Breast epithelium (tissue), 4 donors: Measurements from ENCODE around the gene FAM227B. TPM values are rescaled to one million over a fixed set of nuclear protein-coding genes. Genes with fewer than 3 reads are reported as not detected.

Source experiments
- DNase-seq, 2 donors: peaks; one replicate each; pipeline ENCODE4 v3.0.0-alpha.2; 2019; ENCODE audit warnings: low spot score in 2 of 2
- H3K27ac ChIP-seq, 2 donors: fragments of 200-600 bp; sonication (generic) in 1 of 2; one replicate each; pipeline ENCODE4 v1.5.1; 2016 to 2019; ENCODE audit warnings: mild to moderate bottlenecking in 1 of 2
- H3K27me3 ChIP-seq, 2 donors: fragments of 200-600 bp; sonication (generic) in 1 of 2; one replicate each; pipeline versions ENCODE4 v1.5.1 to v1.6.0; 2017 to 2019; ENCODE audit warnings: control low read depth in 1 of 2, mild to moderate bottlenecking in 1 of 2
- H3K36me3 ChIP-seq: fragments of 200-600 bp; one replicate; pipeline ENCODE4 v1.5.1; 2019
- H3K4me1 ChIP-seq, 2 donors: fragments of 200-600 bp; sonication (generic); one replicate each; pipeline ENCODE4 v1.5.1; 2016 to 2019; ENCODE audit warnings: control low read depth in 1 of 2
- H3K4me3 ChIP-seq, 3 donors: fragments of 200-600 bp; sonication (generic); 1 replicate in 2 of 3; 2 replicates in 1 of 3; pipeline ENCODE4 v1.5.1; 2016 to 2019; ENCODE audit warnings: mild to moderate bottlenecking in 3 of 3, moderate library complexity in 2 of 3
- H3K9me3 ChIP-seq, 2 donors: fragments of 200-600 bp; sonication (generic) in 1 of 2; one replicate each; pipeline ENCODE4 v1.5.1; 2016 to 2019; ENCODE audit warnings: control low read depth in 1 of 2
- CTCF ChIP-seq, 3 donors: fragments of 450-650 bp; IDR thresholded peaks; one replicate each; pipeline ENCODE4 v1.5.1; 2016 to 2017; ENCODE audit warnings: antibody characterized with exemption in 3 of 3, mild to moderate bottlenecking in 3 of 3, moderate library complexity in 3 of 3
- POLR2A ChIP-seq: fragments of 450-650 bp; IDR thresholded peaks from one replicate; pipeline ENCODE4 v1.6.1; 2016; ENCODE audit warnings: antibody characterized with exemption, mild to moderate bottlenecking, moderate library complexity
- POLR2AphosphoS5 ChIP-seq, 3 donors: sonication (generic); formaldehyde crosslinking; IDR thresholded peaks; one replicate each; pipeline ENCODE4 v1.6.1; 2017; ENCODE audit warnings: antibody characterized with exemption in 3 of 3
- intact Hi-C: fragments of 100-400 bp; cut with DNase I; formaldehyde crosslinking; loops from one replicate; pipeline ENCODE4 v1.15.1; 2023; ENCODE audit warnings: low total_unique reads
- total RNA-seq, 3 donors: library from RNA; depleted of rRNA; stranded (reverse); fragments of >200 nt; gene quantifications; one replicate each; pipeline ENCODE4 v1.1.0, GENCODE V29; 2016

Gene FAM227B
- total RNA-seq, 3 donors from 2014 or later: 1.3 to 13.0 (median 4.9) TPM

- intact Hi-C loops: no loop called here
- no peak overlapping the region for H3K4me3 ChIP-seq
- no peak overlapping the region for H3K27ac ChIP-seq
- no peak for DNase-seq
- no peaks in the 10 kb centered on the region for H3K36me3 ChIP-seq
- no peaks in the 10 kb centered on the region for H3K9me3 ChIP-seq
- no peaks in the 10 kb centered on the region for H3K27me3 ChIP-seq
- no peaks in the 10 kb centered on the region for H3K4me1 ChIP-seq
- no peak for TF ChIP-seq POLR2A
- TF ChIP-seq CTCF (IDR thresholded peaks at IDR 0.05): no peak
- no peak for TF ChIP-seq POLR2AphosphoS5 (IDR thresholded peaks at IDR 0.05)
Measured at GRCh38 chr15:49320351-49320750, 300.3 kb downstream of the FAM227B start.

- Histone ChIP-seq H3K27me3 (no peaks in the 10 kb centered on the region), H3K9me3 (no peaks in the 10 kb centered on the region), H3K4me3 (no peak overlapping the region), H3K27ac (no peak overlapping the region), H3K4me1 (no peaks in the 10 kb centered on the region), H3K36me3 (no peaks in the 10 kb centered on the region)
- TF ChIP-seq CTCF (IDR thresholded peaks at IDR 0.05) (no peak), POLR2A (no peak), POLR2AphosphoS5 (IDR thresholded peaks at IDR 0.05) (no peak)
- intact Hi-C loops: no loop called here
- DNase-seq: no peak
Measured at GRCh38 chr15:49315391-49315823, 305.2 kb downstream of the FAM227B start.

- H3K27ac ChIP-seq: no peak overlapping the region
- intact Hi-C loops: no loop called here
- DNase-seq: no peak
- H3K4me3 ChIP-seq: no peak overlapping the region
- H3K27me3 ChIP-seq: no peaks in the 10 kb centered on the region
- no peaks in the 10 kb centered on the region for H3K36me3 ChIP-seq
- H3K4me1 ChIP-seq: no peaks in the 10 kb centered on the region
- no peaks in the 10 kb centered on the region for H3K9me3 ChIP-seq
- no peak for TF ChIP-seq CTCF (IDR thresholded peaks at IDR 0.05)
Measured at GRCh38 chr15:49314716-49315115, 305.9 kb downstream of the FAM227B start.

DNA sequence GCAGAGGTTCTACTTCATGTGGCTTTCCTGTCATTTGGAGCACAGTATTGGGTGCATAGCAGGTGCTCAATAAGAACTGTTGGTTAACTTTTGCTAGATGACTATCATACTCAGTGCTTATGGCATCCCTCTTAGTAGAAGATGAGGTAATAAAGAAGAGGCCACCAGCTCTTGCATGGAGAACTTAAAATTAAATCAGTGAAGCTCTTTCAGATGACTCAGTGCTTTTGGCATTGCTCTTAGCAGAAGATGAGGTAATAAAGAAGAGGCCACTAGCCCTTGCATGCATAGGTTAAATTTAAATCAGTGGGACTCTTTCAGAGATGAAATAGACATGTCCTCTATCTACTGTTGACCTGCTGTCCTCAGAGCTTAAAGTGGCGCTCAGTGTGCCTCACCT is 307.0 kb downstream of the FAM227B start:
- H3K9me3 ChIP-seq: no peaks in the 10 kb centered on the region
- TF ChIP-seq POLR2A: no peak
- TF ChIP-seq CTCF (IDR thresholded peaks at IDR 0.05): no peak
- TF ChIP-seq POLR2AphosphoS5 (IDR thresholded peaks at IDR 0.05): no peak
- no peak overlapping the region for H3K27ac ChIP-seq
- H3K36me3 ChIP-seq: no peaks in the 10 kb centered on the region
- no peak overlapping the region for H3K4me3 ChIP-seq
- intact Hi-C loops: no loop called here
- DNase-seq: no peak
- H3K4me1 ChIP-seq: no peaks in the 10 kb centered on the region
- no peaks in the 10 kb centered on the region for H3K27me3 ChIP-seq

DNA sequence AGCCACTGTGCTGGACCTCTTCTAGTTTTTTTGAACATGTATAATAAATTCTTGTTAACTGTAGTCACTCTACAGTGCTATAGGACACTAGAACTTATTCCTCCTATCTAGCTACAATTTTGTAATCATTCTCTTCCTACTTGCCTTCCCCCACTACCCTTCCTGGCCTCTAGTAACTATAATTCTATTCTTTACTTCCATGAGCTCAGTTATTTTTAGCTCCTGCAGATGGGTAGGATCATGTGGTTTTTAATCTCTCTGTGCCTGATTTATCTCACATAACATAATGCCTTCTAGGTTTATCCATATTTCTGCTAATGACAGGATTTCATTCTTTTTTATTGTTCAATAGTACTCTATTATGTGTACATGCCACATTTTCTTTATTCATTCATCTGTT is 310.7 kb downstream of the FAM227B start:
- H3K36me3 ChIP-seq: no peaks in the 10 kb centered on the region
- H3K9me3 ChIP-seq: no peaks in the 10 kb centered on the region
- H3K4me1 ChIP-seq: no peaks in the 10 kb centered on the region
- intact Hi-C loops: no loop called here
- no peak overlapping the region for H3K27ac ChIP-seq
- TF ChIP-seq POLR2AphosphoS5 (IDR thresholded peaks at IDR 0.05) (no peak), POLR2A (no peak), CTCF (IDR thresholded peaks at IDR 0.05) (no peak)
- no peak for DNase-seq
- no peak overlapping the region for H3K4me3 ChIP-seq
- no peaks in the 10 kb centered on the region for H3K27me3 ChIP-seq
